Osteocyte (in vitro differentiated cells): ENCODE measurements around the gene DENND2A. TPM values are rescaled to one million over a fixed set of nuclear protein-coding genes. Genes with fewer than 3 reads are reported as not detected.
A peak's percentile ranks its signal among the peaks of the same experiment; 100 is the strongest.
"Not testable (repeated sequence)": the region's sequence is repeated elsewhere in the genome, so short reads cannot be mapped to it uniquely, and the experiment has no call there.

Experiments
- DNase-seq: peaks from one replicate; pipeline ENCODE4 v3.0.0; 2021; ENCODE audit warnings: mixed read lengths; ENCODE audit not compliant: unreplicated experiment; ENCODE audit errors: extremely low spot score
- H3K27ac Mint-ChIP-seq: one replicate; pipeline ENCODE4 v1.8.0; 2021; ENCODE audit warnings: mild to moderate bottlenecking, mixed read lengths; ENCODE audit not compliant: unreplicated experiment
- H3K27me3 Mint-ChIP-seq: one replicate; pipeline ENCODE4 v1.8.0; 2021; ENCODE audit warnings: mixed read lengths; ENCODE audit not compliant: unreplicated experiment
- H3K36me3 Mint-ChIP-seq: one replicate; pipeline ENCODE4 v1.8.0; 2021; ENCODE audit warnings: mixed read lengths; ENCODE audit not compliant: unreplicated experiment
- H3K4me1 Mint-ChIP-seq: one replicate; pipeline ENCODE4 v1.8.0; 2021; ENCODE audit warnings: mixed read lengths; ENCODE audit not compliant: unreplicated experiment
- H3K4me3 Mint-ChIP-seq: one replicate; pipeline ENCODE4 v1.8.0; 2021; ENCODE audit warnings: mild to moderate bottlenecking, moderate library complexity, mixed read lengths; ENCODE audit not compliant: unreplicated experiment
- H3K9me3 Mint-ChIP-seq: one replicate; pipeline ENCODE4 v1.8.0; 2021; ENCODE audit warnings: mixed read lengths; ENCODE audit not compliant: unreplicated experiment
- CTCF ChIP-seq: fragments of 200-600 bp; sonication (generic); IDR thresholded peaks from 2 replicates; pipeline ENCODE4 v1.5.0; 2021; ENCODE audit warnings: antibody characterized with exemption, mild to moderate bottlenecking, moderate library complexity
- total RNA-seq: library from RNA; stranded (reverse); gene quantifications from 2 replicates; pipeline ENCODE4 v1.2.1, GENCODE V29; 2021

DENND2A gene
- total RNA-seq, 1 donor from 2014 or later: 53.3 TPM

- Mint-ChIP-seq H3K9me3 (no peaks in the 10 kb centered on the region), H3K27ac (peak overlapping the region; percentile 71), H3K27me3 (no peaks in the 10 kb centered on the region), H3K4me1 (peaks cover 5% of the 10 kb centered on the region), H3K4me3 (no peak overlapping the region), H3K36me3 (peaks cover 18% of the 10 kb centered on the region)
- DNase-seq: peak; percentile 95
- peak; percentile 93 for TF ChIP-seq CTCF
Measured at GRCh38 chr7:140517546-140518369, 122.9 kb downstream of the DENND2A start.

- H3K27ac Mint-ChIP-seq: peak overlapping the region; percentile 74
- H3K27me3 Mint-ChIP-seq: no peaks in the 10 kb centered on the region
- H3K4me3 Mint-ChIP-seq: no peak overlapping the region
- TF ChIP-seq CTCF: no peak
- DNase-seq: no peak
- no peaks in the 10 kb centered on the region for H3K9me3 Mint-ChIP-seq
- H3K36me3 Mint-ChIP-seq: peaks cover 4% of the 10 kb centered on the region
- peaks cover 12% of the 10 kb centered on the region for H3K4me1 Mint-ChIP-seq
Measured at GRCh38 chr7:140512317-140513000, 128.2 kb downstream of the DENND2A start.

GRCh38 chr7:140509789-140510188 is 130.8 kb downstream of the DENND2A start:
- no peak for TF ChIP-seq CTCF
- Mint-ChIP-seq H3K36me3 (no peaks in the 10 kb centered on the region), H3K27me3 (no peaks in the 10 kb centered on the region), H3K4me1 (peaks cover 24% of the 10 kb centered on the region), H3K9me3 (no peaks in the 10 kb centered on the region), H3K27ac (no peak overlapping the region), H3K4me3 (no peak overlapping the region)
- DNase-seq: no peak

- H3K9me3 Mint-ChIP-seq, DNase-seq, H3K27me3 Mint-ChIP-seq, H3K4me3 Mint-ChIP-seq, H3K36me3 Mint-ChIP-seq: not testable (repeated sequence)
- Mint-ChIP-seq H3K4me1 (peaks cover 22% of the 10 kb centered on the region), H3K27ac (peak overlapping the region; percentile 23)
Measured at GRCh38 chr7:140507556-140507955, 133.1 kb downstream of the DENND2A start.

GRCh38 chr7:140506788-140507464 is 133.7 kb downstream of the DENND2A start:
- peaks cover 15% of the 10 kb centered on the region for H3K4me1 Mint-ChIP-seq
- H3K4me3 Mint-ChIP-seq: no peak overlapping the region
- DNase-seq: peak; percentile 86
- peak; percentile 57 for TF ChIP-seq CTCF
- H3K36me3 Mint-ChIP-seq: no peaks in the 10 kb centered on the region
- no peaks in the 10 kb centered on the region for H3K9me3 Mint-ChIP-seq
- no peaks in the 10 kb centered on the region for H3K27me3 Mint-ChIP-seq
- peak overlapping the region; percentile 44 for H3K27ac Mint-ChIP-seq
